Hepatic stellate cell (primary cell): ENCODE measurements around the gene ORC6.

Experiments
- DNase-seq: peaks from one replicate; pipeline ENCODE4 v3.0.0; 2011; ENCODE audit warnings: low spot score

Gene ORC6

DNA sequence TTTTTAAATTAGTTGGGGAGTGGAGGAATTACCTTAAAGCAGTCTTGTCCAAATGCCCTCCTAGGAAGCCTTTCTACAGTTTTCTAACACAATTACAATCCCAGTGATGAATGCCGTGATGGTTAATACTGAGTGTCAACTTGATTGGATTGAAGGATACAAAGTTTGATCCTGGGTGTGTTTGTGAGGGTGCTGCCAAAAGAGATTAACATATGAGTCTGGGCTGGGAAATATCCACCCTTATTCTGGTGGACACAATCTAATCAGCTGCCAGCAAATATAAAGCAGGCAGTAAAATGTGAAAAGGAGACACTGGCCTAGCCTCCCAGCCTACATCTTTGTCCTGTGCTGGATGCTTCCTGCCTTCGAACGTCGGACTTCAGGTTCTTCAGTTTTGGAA is 12.2 kb downstream of the ORC6 start:
- DNase-seq: no peak

DNA sequence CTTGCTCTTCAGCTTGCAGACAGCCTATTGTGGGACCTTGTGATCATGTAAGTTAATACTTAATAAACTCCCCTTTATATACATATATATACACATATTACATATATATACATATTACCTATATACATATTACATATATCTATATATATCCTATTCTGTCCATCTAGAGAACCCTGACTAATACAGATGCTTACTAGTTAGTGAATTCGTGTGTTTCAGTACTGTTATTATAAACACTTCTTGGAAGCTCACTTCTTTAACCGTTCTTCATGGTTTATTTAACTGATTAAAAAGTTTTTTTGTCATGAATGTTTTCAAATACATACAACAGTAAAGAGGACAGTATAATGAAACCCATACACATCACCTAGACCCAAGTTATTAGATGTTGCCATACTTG is 12.6 kb downstream of the ORC6 start:
- DNase-seq: no peak

DNA sequence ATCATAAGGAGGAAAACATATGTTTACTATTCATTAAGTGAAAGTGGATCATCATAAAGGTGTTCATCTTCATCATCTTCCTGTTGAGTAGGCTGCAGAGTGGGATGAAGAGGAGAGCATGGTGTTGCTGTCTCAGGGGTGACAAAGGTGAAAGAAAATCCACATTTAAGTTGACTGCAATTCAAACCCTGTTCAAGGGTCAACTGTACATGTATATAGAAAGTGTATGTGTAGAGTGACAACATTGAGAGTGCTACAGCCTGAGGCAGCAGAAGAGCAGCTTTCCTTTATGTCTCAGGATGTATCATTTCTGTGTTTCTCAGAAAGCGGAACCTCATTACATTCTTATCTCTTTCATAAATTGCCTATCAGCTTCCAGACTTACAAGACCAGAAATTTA is 17.2 kb downstream of the ORC6 start:
- no peak for DNase-seq

DNA sequence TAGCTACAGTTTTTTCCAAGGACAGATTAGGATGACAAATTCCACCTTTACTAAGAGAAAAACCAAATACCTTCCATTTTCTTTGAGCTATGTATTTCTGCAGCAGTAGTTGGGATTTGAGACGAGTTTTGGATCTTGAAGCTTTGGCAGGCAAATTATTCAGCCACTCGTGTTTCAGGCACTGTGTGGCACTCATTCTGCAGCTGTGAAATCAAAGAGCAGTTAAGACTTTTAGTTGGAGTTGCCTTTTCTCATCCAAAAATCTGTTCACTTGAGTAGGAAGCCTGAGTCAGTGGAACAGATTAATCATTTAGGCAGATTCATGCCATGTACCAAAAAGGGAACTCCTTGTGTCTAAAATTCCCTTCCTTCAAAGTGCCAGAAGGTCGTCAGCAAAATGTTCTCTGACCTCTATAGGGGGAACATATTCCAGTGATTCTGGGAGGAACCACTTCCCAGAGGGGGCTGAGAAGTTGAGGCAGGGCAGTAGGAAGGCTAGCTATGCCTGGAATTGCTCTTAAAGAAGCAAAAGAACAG is 20.1 kb downstream of the ORC6 start:
- DNase-seq: no peak

DNA sequence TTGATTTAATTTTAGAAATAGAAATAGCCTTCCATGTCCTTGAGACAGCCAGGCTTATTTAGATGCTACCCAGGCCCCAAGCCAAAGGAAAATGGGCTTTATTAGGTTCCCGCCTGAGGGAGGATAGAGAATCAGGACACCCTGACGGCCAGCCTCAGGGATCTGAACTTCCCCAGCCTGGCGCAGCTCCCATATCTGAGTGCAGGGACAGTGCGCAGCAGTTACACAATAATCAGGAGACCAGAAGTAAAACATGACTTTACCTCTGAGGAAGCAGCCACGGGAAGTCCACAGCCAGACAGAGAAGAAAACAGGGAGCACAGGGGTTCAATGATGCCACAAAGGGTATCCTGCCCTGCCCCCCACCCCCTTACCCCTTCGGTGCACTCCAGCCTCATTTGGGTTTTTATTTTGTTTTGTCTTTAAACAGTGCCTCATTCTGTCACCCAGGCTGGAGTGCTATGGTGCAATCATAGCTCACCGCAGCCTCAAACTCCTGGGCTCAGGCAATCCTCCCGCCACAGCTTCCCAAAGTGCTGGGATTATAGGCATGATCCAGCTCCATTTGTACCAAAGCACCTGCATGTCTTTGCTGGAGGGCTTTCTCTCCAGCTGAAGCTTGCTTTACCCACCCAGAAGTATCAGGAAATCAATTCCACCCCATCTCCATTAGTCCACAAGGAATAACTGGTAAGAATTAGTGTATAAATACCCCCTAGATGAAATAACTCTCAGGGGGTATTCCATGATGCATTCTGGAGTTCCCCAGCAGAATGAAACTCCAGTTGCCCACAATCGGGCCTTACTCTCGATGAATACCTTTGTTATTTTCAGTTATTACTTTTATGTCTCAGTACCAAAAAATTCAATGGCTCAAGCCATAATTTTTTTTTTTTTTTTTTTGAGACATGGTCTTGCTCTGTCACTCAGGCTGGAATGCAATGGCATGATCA is 21.9 kb downstream of the ORC6 start:
- DNase-seq: no peak

DNA sequence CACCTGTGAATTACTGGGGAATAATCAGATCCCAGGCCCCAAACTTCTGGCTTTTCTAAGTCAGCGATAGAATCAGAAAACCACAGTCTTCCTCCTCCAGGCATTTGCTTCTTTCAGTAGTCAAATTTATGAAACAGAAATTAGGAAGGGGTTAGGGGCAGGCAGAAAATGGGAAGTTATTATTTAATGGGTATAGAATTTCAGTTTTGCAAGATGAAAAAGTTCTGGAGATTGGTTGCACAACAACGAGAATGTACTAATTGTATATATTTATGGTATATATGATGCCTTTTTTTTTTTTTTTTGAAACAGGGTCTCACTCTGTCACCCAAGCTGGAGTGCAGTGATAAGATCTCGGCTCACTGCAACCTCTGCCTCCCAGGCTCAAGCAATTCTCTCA is 23.5 kb downstream of the ORC6 start:
- DNase-seq: no peak

DNA sequence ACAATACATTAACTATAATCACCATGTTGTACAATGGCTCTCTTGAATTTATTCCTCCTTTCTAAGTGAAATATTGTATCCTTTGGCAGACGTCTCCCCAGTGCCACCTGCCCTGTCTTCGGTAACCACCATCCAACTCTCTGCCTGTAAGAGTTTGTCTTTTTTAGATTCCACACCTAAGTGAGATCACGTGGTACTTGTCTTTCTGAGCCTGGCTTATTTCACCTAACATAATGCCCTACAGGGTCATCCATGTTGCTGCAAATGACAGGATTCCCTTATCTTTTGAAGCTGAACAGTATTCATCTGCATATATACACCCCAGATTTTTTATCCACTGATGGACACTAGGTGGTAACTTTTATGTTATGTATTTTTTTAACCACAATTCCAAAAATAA is 24.2 kb downstream of the ORC6 start:
- no peak for DNase-seq

DNA sequence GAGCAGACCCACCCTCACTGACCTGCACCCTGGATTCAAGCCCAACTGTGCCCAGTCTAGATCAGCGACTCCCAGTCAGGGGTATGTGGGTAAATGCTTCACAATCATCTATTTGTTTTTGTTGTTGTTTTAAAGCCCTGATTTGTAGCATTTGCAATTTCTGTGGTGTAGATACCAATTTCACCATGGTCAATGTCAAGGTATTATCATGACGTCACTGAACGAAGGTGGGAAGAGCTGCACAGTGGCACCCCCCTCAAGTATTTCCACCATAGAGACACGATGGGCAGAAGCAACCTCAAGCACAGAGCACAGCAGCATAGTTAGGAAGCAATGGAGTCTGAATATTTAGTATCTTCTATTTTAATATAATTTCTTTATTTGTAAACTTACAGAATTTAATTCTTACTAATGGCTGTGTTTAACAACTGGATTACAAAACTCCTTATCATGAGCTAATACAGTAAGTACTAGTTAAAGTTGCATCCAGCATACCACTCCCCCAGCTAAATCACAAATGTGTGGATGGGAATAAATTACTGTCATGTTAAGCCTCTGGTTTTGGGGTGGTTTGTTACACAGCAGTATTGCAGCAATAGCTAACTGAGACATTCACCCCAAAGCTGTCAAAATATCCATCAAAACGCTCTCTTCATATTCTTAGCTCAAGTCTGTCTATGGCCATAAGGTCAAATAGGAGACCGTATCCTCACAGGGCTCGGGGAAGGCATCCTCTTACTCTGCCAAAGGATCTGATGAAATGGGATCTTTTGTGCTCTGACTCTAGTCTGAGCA is 25.5 kb downstream of the ORC6 start:
- no peak for DNase-seq

DNA sequence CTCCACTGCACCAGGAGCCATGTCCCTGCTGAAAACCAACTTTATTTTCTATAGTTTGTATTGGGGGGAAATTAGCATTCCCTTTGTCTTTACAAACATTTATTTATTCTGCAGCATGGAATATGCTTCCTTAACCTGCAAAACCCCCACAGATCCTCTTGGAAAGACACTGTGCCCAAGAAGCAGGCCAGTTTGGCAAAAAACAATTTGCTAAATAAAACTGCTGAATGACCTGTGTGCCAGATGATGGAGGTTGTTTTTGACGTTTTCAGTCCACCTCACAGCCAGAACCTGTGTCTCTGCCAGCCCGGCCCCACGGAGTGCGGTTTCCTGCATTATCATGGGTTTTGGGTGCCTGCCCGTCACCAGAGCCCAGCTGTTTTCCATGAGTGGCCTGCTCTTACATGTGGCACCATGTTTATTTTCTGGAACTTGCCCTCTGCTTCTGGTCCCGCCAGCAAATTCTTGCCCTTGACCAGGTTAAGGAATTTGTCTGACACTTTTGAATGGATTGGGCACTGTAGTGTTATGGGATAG is 26.4 kb downstream of the ORC6 start:
- no peak for DNase-seq

DNA sequence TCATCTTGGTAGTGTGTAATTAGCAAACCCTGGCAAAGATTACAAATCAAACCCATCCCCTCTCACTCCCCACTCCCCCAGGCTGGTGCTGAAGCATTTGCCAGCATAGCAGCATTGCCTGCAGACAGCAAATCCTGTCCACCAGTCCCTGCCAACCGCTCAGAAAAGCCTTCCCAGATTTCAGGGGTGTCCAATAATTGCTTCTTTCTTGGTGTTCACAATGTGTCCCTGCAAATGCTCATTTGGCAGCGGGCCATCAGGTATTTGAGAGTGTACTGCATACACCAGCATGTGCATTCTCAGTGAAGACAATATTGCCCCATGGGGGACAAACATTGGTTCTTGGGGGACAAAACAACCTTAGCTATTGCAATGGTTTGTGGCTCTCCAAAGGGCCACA is 28.2 kb downstream of the ORC6 start:
- DNase-seq: no peak

DNA sequence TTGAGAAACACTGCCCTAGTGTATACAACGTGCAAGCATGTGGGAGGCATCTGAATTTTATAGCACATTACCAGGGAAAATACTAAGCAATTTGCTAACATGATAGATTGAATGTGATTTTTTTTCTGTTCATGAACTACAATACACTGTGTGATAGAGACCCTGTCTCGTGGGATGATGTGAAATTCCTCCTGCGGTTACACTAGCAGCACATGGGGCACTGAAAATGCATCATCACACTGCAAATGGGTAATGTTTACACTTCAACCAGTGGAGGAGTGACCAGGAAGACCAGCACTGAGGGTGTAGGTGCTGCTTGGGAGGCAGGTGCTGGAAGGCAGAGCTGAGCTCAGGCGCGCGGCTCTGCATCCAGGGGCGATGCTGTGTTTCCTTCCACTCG is 28.8 kb downstream of the ORC6 start:
- DNase-seq: no peak

DNA sequence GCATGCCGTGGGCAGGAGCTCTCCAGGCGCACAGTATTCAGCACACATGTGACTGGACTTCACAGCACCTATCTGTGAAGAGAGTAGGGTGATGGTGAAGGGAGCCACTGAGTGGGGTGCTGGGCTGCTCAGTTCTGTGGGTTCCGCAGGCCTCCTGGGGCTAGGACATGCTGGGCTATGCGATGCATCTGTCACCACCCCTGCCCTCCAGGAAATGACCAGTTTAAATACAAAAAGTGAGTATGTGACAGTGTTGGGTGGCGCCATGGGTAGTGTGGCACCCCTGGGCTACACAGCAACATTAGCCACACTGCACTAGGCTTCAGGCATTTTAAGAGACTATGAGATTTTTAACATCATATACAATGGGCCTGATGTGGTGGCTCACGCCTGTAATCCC is 30.1 kb downstream of the ORC6 start:
- no peak for DNase-seq

DNA sequence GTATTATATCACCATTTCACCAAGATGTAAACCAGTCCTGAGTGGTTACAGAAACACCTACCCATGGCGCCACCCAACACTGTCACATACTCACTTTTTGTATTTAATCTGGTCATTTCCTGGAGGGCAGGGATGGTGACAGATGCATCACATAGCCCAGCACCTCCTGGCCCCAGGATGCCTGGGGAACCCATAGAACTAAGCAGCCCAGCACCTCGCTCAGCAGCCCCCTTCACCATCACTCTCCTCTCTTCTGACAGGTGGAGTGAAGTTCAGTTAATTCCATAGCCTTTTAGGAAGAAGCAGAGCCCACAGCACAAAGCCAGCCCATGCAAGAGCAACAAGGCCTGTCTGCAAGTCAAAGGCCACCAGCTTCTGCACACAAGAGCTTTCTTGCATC is 31.2 kb downstream of the ORC6 start:
- no peak for DNase-seq

DNA sequence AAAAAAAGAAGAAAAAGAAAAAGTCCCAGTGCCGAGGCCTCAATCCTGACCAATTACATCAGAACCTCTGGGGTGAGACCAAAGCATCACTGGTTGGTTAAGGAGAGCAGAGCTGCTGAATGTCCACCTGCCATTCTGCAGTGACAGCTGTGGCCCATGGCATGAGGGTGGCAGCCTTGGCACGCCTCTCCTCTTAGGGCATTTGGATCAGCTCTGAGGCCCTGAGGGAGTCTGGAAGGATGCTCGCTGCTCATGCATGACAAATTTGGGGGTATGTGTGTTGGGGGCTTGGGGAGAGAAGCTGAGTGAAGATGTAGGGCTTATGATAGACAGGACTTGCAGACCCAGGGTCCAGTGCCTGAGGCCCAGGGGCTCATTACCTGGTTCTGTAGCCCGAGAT is 32.4 kb downstream of the ORC6 start:
- DNase-seq: no peak

DNA sequence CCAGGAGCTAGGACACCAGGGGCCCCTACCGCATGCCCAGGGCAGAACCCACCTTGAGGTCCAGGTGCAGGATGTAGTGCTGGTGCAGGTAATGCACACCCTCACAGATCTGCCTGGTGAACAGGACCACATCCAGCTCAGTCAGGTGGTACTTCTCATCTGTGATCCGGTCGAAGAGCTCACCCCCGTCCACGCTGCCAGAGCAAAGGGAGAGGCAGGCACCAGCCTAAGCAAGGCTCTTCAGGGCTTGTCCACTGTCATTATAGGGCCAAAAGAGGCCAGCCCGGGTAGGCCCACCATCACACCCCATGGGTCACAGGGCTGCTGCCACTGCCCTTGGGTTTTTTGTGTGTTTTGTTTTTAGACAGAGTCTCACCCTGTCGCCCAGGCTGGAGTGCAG is 37.7 kb downstream of the ORC6 start:
- DNase-seq: no peak

DNA sequence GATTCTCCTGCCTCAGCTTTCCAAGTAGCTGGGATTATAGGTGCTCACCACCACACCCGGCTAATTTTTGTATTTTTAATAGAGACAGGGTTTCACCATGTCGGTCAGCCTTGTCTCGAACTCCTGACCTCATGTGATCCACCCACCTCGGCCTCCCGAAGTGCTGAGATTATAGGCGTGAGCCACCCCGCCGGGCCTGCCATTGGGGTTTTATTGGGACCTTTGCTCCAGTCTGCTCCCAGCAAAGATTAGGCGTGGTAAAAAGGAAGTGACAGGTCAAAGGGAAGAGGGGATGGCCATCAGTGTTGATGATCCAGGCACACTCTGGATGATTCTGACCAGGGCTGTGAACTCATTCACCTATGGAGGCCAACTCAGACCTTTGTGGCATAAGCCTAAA is 38.2 kb downstream of the ORC6 start:
- DNase-seq: no peak

DNA sequence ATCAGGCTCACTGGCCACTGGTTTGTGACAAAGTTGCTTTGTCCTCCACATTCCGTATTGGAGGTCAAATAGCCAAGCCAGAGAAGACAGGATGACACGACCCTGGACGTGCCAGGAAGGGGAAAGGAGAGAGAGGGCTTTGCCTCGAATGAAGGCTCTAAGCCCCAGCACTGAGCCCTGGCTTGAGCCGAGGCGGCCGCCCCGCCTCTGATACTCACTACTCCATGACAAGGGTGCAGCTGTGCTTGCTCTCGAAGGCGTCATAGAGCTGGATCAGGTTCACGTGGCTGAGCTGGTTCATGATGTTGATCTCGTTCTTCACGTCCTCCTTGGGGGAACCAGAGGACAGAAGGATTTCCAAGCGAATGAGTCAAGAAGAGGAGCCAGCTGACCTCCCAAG is 39.3 kb downstream of the ORC6 start:
- DNase-seq: no peak

DNA sequence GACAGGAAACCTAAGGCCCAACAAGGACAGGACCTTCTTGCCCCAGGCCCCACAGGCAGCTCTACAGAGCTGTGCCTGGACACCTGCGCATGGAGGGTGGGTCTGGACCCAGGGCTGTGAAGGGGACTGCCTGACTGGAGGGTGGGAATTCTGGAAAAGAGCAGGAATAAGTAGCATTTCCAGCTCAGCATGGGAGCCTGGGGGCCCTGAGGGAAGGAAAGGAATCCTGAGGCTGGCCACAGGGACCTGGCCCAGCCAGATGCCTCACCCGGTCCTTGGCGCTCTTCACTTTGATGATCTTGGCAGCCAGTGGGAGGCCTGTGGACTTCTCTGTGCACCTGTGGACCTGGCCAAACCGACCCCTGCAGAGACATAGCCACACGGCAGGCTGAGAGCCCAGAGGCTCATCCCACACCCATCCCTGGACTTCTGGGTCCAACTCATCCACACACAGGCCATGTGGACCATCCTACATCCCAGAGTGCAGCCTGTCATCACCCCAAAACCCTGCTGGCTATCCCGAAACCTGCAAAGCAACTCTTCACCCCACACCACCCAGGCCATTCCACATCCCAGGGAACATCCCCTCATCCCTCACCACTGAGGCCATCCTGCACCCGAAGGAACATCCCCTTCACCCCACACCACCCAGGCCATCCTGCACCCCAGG is 40.0 kb downstream of the ORC6 start:
- DNase-seq: no peak

DNA sequence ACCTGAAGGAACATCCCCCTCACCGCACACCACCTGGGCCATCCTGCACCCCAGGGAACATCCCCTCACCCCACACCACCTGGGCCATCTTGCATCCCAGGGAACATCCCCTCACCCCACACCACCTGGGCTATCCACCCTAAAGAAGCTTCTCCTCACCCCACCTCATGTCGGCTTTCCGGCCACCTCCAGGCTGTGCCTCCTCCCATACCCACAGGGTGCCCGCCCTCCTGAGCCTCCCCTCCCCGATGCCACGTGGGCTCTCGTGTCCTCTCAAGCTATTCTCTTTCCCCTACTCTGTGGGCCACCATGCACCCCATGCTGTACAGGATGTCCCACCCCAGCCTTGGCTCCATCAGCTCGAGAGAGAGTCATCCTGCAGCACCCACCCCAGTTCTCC is 40.7 kb downstream of the ORC6 start:
- DNase-seq: no peak

DNA sequence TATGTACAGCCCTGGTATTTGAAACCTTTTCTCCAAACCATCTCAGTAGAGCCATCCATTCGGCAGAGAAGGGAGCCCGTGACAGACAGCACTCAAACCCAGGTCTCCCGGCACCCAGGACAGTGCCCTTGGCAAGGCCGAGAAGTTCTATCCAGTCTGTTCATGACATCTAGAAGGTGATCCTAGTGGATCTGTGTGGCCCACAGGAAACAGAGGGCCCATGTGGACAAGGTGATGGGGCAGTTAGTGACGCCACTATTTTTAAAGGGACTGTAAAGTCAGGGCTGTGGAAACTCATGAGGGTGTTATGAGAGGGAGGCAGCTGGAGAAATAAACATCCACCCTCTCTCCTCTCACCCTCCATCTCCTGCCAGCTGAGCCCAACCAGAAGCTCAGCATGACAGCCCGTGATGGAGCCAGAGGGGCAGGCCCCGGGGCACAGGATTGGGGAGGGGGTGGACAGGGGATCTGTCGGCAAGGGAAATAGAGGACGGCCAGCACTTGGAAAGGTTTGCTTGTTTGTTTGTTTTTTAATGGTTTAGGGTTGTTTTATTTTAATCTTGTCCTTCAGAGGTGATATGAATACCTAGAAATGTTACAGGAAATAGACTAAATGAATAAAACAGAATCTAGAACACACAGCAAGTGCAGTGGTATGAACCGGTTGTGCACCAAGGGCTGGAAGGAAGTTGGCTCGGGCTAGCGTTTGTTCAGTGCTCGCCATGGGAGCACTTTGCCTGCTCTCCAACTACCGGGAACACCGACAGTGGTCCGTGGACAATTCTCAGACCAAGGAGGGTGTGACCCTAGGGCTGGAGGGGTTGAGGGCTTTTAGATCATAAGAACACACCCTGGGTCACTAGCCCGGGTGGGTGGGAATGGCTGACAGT is 41.6 kb downstream of the ORC6 start:
- no peak for DNase-seq
